Forelimb muscle (tissue), 1 donor: ENCODE data around the gene PRPS1. TPM values are rescaled to one million over a fixed set of nuclear protein-coding genes. Genes with fewer than 3 reads are reported as not detected.
"Not testable (repeated sequence)": the region's sequence is repeated elsewhere in the genome, so short reads cannot be mapped to it uniquely, and the experiment has no call there.

Source experiments
- DNase-seq: peaks from one replicate; pipeline ENCODE4 v3.0.0-alpha.2; 2013; ENCODE audit warnings: low read depth
- polyA plus RNA-seq: library from polyadenylated mRNA; unstranded; fragments of 120-200 nt; gene quantifications from one replicate; pipeline ENCODE4 v1.2.1, GENCODE V29; 2013; ENCODE audit not compliant: insufficient read length

The PRPS1 gene
- polyA plus RNA-seq, 1 donor = 23.3 TPM

DNA sequence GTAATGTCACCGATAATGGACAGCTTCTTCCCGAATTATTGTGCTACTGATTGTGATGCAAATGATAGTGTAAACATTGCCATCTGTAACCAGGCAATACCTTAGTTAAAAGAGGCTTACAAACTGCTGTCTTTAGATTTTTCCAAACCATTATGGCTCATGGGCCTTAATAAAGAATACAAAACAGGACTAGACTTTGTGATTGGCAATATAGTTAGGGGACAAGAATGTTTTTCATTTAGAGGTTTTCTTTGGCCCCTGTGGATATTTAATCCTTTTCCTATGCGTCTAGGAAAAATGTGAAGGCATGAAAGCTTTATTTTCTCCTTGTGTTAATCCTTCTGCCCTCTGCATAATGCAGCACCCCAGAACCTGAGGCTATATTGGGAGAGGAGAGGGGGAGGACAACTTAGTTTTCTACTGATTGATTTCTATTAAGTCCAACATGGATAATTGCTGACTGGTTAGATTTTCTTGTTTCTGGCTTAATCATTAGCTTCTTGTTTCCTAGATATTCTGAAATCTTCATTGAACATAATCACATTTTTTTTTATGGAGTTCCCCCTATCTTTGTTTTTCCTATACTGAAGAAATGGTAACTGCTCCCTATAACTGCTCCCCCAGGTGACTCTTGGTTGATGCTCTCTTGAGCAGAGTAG, 1.9 kb downstream of the PRPS1 start:
- no peak for DNase-seq

DNA sequence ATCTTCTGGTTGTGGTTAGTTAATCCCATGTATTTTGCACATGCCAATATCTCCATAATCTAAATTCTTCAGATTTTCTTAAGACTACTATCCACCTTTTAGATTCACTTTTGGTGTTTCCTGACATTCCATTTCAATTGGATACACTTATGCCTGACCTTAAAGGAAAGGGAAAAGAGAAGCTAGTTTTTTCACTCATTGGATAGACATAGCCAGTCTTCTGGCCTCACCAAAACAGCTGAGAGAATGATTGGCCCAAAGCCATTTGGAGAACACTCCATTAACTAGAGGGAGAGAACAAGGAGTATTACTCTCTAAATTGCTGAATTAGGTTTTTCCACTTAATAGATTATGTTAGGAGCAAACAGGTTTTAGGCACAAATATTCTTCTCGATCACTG, 4.0 kb downstream of the PRPS1 start:
- DNase-seq = no peak

DNA sequence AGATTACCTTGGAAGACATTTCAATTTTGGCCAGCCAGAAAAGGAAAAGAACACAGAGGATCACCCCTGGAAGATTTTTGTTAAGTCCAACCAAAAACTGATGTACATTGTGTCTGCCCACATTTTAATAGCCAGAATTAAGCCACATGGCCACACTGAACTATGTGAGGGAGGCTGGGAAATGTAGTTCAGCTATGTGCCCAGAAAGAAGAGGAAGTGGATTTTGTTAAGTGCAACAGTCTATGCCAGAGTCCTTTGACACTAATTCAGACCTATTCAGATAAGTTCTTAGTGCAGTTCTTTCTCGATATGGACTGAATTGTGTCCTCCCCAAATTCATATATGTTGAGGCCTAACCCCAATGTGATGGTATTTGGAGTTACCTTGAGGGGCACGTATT, 18.4 kb downstream of the PRPS1 start:
- DNase-seq = no peak

DNA sequence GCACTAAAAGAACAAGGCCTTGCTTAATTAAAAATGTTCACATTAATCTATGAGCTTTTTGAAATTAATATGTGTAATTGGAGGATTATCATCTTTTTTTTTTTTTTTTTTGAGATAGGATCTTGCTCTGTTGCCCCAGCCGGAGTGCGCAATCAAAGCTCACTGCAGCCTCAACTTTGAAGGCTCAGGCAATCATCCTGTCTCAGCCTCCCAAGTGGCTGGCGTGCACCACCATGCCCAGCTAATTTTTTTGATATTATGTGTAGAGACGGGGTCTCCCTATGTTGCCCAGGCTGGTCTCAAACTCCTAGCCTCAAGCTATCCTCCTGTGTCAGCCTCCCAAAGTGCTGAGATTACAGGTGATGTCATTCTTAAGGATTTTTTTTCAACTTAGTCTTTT, 20.0 kb downstream of the PRPS1 start:
- DNase-seq = no peak

DNA sequence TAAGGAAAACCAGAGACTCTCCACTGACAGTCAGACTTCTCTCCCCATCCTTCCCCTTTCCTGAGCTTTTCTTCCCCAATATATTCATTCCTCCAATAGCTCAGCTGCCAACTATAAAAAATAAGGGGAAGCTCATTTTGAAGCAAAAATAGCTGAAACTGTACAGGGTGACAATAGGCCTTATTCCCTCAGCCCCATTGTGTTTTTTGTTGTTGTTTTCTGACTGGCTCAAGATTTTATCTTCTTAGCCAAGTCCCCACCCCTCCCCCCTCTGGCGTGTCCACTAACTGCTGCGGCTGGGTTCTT, 26.2 kb downstream of the PRPS1 start:
- DNase-seq = no peak

DNA sequence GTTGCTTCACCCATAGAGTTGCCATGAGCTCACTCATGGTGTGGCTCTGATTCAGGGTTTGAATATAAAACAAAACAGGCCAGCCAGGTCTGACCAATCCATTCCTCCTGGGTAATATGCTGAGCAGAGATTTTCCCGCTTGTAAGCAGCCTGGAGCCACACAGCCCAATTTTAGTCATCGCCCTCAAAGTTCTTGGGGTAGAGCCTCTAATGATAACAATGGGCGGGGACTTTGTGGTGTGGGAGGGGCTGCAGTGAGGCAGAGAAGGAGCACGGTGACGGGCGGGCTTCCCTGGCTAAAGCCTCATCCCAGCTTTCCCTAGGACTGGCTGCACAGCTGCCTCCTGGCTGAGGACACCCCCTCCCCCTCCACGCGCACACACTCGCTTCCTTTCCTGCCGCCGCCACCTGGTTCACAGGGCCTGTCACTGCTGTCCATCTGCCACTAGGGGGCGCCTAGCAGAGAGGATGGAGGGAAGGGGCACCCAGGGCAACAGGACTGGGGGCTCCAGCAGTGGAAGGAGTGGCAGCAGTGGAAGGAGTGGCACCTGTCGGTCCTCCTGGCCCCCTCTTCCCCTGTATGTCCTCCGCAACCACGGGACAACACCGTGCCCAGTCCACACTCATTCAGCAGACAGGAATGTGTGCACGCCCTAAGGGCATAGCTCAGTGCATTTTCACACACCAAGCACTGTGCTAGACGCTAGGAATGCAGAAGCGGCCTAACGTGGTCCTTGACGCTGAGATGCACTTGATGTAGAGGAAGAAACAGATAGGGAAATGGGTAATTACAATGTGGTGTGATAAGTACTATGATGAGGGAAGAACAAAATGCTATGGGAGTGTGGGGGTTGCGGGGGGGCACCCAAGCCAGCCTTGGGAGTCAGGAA, 26.8 kb downstream of the PRPS1 start:
- no peak for DNase-seq

DNA sequence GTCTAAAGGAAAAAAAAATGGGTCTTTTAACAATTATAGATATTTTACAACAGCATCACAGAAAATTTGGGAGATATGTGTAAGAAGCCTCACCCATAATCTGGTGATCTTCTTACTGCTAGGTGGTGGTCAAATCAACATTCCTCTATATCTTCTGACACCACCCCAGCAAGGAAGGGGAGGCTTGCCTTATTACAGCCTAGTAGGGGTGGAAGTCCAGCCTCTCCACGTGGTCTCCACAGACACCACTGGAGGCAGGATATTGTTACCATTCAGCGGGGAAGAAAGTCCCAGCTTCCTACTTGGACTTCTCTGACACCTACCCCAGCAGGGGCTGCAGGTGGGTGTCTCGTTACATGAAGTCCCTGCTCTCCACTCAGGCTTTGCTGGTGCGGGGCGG, 28.7 kb downstream of the PRPS1 start:
- DNase-seq = no peak

DNA sequence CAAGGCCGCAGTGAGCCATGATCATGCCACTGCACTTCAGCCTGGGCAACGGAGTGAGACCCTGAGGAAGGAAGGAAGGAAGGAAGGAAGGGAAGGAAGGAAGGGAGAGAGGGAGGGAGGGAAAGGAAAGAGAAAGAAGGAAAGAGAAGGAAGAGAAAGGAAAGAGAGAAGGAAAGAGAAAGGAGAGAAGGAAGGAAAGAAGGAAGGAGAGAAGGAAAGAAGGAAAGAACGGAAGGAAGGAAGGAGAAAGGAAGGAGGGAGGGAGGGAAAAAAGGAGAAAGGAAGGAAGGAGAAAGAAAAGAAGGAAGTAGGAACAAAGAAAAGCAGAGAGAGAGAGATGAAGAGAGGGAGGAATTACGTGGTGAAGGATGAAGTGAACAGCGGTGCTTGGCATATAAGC, 30.4 kb downstream of the PRPS1 start:
- no peak for DNase-seq

DNA sequence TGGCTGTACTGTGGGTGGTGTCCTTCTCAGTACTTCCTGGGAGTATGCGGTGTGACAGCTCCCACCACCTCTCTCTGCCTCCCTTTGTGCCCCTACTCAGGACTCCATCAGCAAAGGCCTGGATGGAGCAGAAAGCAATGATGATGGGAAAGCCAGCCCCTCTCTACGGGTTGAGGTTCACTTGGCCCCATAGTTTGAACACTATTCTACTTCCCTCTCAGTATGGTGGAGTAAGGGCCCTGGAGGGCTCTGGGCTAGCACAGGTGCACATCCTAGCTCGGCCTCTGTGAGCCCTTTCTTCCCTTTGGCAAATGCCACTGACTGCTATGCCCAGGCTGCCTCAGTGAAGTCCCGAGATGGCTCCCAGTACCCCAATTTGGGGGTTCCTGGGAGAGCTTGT, 31.0 kb downstream of the PRPS1 start:
- no peak for DNase-seq

DNA sequence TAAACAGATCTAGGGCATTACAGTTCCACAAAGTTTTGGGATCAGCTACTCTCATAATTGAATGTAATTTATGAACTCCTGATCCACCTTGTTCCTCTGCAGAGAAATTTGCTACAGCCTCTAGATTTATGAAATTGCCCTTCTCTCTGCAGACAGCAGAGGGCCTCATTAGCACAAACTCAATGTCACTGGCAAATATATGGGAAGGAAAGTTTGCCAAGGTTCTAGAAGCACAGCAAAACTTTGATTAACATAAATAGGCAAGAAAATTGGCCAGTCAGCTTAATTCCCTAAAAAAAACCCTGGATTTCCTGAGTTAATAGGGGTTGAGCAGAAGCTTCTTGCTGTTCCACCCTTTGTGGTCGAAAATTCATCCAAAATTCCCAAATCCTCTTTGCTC, 31.5 kb downstream of the PRPS1 start:
- DNase-seq = no peak

DNA sequence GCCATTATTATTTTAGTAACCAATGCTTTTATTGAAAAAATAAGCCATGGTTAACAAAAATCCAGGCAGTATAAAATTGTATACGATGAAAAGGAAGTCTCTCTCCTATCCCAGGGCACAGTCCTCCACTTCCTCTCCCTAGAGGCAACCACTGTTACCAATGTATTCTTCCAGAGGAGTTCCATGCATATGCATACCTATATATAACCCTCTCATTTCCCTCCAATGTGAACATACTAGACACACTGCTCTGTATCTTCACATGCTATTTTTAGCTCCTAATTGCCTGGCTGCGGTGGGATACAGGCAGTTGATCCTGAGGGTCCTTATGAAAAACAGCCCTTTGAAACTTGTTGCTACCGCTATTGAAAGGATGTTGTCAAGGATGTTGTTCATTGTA, 33.8 kb downstream of the PRPS1 start:
- no peak for DNase-seq

DNA sequence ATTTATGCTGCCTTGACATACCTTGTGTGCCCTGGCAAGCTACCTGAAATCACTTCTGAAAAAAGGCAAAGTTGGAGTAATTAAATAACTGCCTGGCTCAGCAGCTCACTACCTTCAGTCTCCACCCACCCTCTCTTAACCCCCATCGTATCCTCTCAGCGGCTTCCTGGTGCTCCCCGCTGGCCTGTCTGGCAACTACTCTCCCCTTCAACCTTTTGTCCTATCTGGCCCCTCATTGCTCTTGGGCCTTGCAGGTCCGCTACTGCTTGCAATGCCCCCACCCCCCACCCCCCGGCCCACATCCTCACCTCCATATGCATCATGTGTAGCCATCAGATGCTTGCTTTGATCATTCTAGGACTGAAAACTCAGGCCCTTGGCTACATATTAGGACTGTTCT, 34.5 kb downstream of the PRPS1 start:
- DNase-seq = no peak

DNA sequence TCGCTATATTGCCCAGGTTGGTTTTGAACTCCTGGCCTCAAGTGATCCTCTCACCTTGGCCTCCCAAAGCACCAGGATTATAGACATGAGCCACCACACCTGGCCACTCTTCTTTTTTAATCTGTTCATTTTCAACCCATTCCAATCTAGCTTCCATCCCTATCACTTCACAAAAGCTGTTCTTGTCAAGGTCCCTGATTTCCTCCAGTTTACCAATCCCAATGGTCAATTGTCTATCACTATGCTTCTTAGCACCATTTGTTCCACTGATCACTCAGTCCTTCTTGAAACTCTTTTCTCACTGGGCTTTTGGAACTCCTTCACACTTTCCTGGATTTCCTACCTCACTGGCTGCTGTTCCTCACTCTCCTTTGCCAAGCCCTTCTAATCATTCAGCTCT, 38.6 kb downstream of the PRPS1 start:
- DNase-seq = no peak

DNA sequence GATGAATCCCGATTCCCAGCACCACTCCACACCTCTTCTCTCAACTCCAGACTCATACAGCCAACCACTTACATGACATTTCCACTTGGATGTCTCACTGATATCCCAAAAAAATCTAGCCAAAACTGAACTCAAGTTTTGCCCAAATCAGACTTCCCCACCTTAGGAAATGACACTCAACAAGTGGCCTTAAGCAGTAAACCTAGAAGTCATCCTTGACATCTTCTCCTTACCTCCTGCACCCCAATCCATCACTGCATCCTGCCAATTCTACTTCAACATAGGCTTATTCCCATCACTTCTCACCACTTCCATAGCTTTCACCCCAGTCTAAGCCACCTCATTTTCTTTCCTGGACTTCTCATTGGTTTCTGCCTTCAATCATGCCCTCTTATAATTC, 39.1 kb downstream of the PRPS1 start:
- DNase-seq = no peak

DNA sequence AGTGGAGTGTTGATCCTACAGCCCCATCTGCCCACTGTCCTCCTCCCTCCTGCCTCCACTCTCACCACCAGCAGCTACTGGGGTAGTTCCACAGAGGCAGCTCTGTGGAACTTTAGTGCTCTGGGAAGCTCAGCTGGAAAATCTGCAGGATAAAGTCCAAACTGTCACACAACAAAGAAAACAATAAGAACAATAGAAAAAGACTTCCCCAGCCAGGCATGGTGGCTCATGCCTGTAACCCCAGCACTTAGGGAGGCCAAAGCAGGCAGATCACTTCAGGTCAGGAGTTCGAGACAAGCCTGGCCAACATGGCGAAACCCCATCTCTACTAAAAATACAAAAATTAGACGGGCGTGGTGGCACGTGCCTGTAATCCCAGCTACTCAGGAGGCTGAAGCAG, 40.4 kb downstream of the PRPS1 start:
- DNase-seq = not testable (repeated sequence)

DNA sequence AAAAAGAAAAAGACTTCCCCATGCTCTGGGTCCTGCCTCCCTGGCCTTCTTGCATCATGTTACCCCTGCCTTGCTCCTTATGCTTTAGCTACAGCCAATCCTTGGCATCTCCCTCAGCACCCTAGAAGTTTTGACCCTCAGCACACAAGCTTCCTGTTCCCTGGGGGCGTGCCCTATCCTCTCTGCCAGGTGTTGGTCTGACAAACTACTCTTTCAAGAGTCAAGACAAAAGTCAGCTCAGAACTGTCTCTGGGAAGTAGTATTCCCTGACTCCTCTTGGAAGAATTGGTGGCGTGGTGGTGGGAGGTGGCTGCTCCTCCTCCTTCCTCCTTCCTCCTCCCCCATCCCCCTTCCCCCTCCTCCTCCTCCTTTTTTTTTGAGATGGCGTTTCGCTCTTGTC, 41.0 kb downstream of the PRPS1 start:
- no peak for DNase-seq

DNA sequence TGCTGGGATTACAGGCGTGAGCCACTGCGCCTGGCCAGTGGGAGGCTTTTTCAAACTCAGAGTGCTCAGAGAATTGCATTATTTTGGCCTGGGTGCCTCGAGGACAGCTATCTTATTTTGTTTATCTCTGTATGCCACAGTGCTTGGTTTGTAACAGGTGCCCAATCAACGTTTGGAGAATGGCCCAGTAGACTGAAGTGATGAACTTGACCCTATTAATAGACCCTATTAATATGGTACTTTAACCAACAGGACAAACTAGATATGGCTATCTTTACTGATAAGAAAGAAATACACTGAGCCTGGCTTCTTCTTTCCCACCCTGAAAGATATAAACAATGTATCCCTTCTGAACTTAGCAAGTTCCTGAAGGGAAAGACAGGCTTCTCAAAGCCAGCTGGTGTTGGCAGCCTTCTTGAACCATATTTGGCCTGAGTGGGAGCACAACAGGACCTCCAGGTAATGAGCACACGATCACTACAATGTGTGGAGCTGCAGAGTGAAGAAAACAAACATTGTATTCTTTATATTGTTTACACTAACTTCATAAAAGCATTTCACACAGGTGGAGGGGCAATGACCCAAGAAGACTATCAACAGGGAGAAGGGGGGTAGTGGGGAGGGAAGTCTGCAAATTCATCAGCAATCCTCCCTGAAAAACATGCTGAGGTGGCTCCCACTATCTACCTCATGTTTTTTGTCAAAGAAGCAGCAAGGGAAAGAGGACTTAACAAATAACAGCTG, 41.7 kb downstream of the PRPS1 start:
- no peak for DNase-seq

DNA sequence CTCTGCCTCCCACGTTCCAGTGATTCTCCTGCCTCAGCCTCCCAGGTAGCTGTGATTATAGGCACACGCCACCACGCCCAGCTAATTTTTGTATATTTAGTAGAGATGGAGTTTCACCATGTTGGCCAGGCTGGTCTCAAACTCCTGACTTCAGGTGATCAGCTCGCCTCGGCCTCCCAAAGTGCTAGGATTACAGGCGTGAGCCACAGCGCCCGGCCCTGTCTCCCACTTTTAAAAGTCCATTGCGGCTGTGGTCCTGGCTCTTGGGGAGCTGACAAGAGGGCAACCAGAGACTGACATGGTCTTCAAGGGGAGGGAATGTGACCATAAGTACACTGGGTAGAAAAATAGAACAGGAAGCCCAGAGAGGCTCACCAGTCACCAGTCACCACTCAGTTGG, 42.9 kb downstream of the PRPS1 start:
- DNase-seq = not testable (repeated sequence)

DNA sequence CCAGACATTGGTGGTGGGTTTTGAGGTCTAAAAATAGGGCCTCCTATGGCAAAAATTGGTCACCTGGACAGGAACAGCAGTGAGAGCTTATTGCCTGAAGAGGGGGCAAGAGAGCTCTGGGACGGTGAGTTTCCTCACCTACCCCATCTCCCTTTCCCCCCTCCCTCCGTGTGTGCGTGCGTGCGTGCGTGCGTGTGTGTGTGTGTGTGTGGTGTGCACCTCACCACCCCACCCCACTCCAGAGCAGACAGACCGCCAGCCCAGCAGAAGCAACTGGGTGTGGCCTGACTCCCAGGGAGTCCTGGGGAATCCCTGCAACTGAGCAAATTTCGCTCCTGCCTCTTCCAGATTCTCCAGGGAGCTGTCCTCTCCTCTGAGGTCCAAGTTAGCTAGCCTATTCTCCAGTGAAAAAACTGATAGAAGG, 44.7 kb downstream of the PRPS1 start:
- DNase-seq = no peak

DNA sequence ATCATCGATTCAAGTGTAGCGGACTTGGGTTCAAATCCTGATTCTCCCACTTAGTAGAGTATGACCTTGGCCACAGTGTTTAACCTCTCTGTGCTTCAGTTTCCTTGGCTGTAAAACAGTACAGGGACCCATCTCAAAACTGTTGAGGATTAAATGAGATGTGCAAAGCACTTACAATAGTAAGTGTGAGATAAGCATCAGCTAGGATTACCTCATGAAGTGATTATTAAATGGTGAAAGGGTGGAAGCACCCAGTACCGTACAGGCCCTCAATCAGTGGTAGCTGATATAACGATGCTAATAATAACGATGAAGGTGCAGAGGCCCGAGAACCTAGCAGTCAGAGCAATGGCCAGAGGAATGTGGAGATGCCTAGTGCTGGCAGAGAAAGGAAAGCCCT, 45.1 kb downstream of the PRPS1 start:
- DNase-seq = no peak

DNA sequence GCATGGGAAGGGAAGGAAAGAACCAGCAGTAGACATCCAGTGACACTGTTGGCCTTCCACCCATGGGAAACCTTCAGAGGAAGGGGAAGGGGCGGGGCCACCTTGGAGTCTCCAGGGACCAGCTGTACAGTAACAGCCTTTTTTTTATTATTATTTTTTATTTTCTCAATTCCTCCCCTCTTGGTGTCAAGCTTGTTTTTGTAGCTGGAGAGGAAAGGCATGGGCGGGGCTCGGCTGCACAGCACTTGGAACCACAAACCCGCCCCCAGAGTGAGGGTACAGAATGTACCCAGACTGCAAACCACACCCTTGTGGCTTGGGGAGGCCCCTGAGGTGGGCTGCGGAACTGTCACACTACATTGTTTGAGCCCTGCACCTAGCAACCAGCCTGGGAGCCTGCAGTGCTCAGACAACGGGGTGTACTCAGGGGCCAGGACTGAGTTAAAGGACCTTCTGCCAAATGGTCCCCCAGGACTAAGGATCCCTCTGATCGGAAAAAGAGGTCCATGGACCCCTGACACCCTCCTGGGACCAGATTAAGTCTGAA, 45.7 kb downstream of the PRPS1 start:
- DNase-seq = no peak
